Upper lobe of right lung (tissue), 1 donor: ENCODE measurements around the gene IGF2BP3. TPM values are rescaled to one million over a fixed set of nuclear protein-coding genes. Genes with fewer than 3 reads are reported as not detected.

ENCODE experiments used
- ATAC-seq: fragments of 200-7000 bp; cut with Tn5 transposase; one replicate; pipeline ENCODE4 v1.9.1; 2020; ENCODE audit warnings: mild to moderate bottlenecking, moderate library complexity
- DNase-seq: peaks from one replicate; pipeline ENCODE4 v3.0.0-alpha.2; 2020
- H3K27ac ChIP-seq: fragments of 200-600 bp; one replicate; pipeline ENCODE4 v1.8.0; 2022
- H3K27me3 ChIP-seq: fragments of 200-600 bp; one replicate; pipeline ENCODE4 v1.8.0; 2022; ENCODE audit warnings: mild to moderate bottlenecking
- H3K36me3 ChIP-seq: fragments of 200-600 bp; one replicate; pipeline ENCODE4 v1.8.0; 2022
- H3K4me1 ChIP-seq: fragments of 200-600 bp; one replicate; pipeline ENCODE4 v1.8.0; 2022
- H3K4me3 ChIP-seq: fragments of 200-600 bp; one replicate; pipeline ENCODE4 v1.8.0; 2022; ENCODE audit warnings: mild to moderate bottlenecking
- H3K9me3 ChIP-seq: fragments of 200-600 bp; one replicate; pipeline ENCODE4 v1.8.0; 2022
- intact Hi-C: fragments of 100-400 bp; cut with DNase I; formaldehyde crosslinking; loops from one replicate; pipeline ENCODE4 v1.11.0; 2022
- total RNA-seq: library from RNA; stranded (reverse); fragmentation: NEBNext Ultra II Directional; extraction: Animal tissue kit (Norgen Biotek cat#: 25700); gene quantifications from one replicate; pipeline ENCODE4 v1.2.1, GENCODE V29; 2021
- TF ChIP-seq, protein P1 (sequence below): fragments of 200-600 bp; IDR thresholded peaks from one replicate; pipeline ENCODE4 v1.8.0; 2022; ENCODE audit warnings: antibody characterized with exemption
- donor health status: DM: no; HTN: yes; CAD: no; lungs with severe emphysema.

IGF2BP3 gene
- total RNA-seq, 1 donor from 2014 or later: 3.3 TPM

DNA sequence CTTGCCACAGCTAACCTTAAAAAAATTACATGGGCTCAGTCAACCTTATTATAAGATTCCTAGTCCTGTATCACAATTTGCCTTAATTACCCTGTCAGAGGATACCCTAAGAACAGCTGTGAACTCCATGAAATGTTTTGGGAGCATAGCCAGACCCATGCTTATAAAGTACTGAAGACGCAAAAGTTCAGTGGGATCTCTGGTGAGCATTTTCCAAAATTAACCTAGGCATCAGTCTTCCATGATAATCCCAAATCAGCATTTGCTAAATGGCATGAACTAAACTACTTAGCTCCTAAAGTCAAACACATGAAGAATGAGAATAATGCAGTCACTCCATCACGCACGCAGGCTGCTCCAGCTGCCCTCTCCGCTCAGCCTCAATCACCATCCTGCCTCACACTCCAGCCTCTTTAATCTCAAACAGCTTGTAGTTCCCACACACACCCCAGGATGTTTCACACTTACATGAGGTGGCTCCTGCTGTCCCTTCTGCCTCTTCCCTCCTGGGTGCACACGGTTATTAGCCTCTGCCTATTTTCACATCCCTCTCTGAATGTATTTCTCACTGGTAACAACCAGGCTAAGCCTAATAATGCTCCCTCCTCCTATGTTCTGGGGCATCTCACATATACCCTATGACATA, 15.3 kb downstream of the IGF2BP3 start:
- Histone ChIP-seq H3K9me3 (no peaks in the 10 kb centered on the region), H3K4me3 (no peak overlapping the region), H3K27ac (no peak overlapping the region), H3K27me3 (peaks cover 10% of the 10 kb centered on the region), H3K4me1 (no peaks in the 10 kb centered on the region), H3K36me3 (no peaks in the 10 kb centered on the region)
- TF ChIP-seq, protein P1, sequence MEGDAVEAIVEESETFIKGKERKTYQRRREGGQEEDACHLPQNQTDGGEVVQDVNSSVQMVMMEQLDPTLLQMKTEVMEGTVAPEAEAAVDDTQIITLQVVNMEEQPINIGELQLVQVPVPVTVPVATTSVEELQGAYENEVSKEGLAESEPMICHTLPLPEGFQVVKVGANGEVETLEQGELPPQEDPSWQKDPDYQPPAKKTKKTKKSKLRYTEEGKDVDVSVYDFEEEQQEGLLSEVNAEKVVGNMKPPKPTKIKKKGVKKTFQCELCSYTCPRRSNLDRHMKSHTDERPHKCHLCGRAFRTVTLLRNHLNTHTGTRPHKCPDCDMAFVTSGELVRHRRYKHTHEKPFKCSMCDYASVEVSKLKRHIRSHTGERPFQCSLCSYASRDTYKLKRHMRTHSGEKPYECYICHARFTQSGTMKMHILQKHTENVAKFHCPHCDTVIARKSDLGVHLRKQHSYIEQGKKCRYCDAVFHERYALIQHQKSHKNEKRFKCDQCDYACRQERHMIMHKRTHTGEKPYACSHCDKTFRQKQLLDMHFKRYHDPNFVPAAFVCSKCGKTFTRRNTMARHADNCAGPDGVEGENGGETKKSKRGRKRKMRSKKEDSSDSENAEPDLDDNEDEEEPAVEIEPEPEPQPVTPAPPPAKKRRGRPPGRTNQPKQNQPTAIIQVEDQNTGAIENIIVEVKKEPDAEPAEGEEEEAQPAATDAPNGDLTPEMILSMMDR: no peak
- no peak for ATAC-seq
- intact Hi-C loops: no loop called here
- DNase-seq: no peak

DNA sequence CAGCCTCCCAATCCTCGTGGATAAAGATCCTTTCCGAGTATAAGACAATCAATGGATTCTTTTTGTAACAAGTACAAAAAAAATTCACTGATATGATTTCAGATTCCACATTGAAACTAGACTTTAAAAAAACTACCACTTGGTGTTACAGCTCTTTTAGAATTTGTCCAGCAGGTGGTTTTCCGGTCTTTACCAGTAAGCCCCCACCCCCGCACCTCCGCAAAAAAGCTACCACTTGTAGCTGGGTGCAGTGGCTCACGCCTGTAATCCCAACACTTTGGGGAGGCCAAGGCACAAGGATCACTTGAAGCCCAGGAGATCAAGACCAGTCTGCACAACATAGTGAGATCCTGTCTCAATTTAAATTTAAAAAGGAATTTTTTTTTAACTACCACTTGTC, 19.8 kb downstream of the IGF2BP3 start:
- ATAC-seq: no peak
- no peaks in the 10 kb centered on the region for H3K36me3 ChIP-seq
- intact Hi-C loops: no loop called here

DNA sequence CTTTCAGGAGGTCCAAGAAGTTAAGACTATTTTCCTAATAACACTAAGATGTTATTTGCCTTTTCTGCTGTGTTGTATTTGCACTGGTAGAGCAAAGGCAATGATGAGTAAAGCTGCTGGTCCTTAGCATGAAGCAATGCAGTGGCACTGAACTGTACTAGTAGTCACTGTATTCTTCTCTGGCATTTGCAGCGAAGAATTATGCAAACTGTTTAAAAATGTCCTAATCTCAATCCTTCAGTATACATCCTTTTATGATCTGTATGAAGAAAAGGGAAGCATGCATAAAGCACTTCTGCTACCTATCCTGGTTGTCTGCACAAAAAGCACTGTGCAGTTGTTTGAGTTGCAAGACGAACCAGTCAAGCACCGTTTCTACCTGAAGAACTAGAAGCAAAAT, 20.4 kb downstream of the IGF2BP3 start:
- DNase-seq (no peak), ATAC-seq (no peak)
- H3K36me3 ChIP-seq: no peaks in the 10 kb centered on the region
- H3K27ac ChIP-seq: no peak overlapping the region
- no peaks in the 10 kb centered on the region for H3K9me3 ChIP-seq
- H3K27me3 ChIP-seq: peaks cover 1% of the 10 kb centered on the region
- H3K4me1 ChIP-seq: no peaks in the 10 kb centered on the region
- intact Hi-C loops: no loop called here
- H3K4me3 ChIP-seq: no peak overlapping the region
- TF ChIP-seq, protein P1: no peak

More for the DNA sequence above, 19.8 kb downstream of the IGF2BP3 start:
- Histone ChIP-seq H3K4me1 (no peaks in the 10 kb centered on the region), H3K27ac (no peak overlapping the region), H3K9me3 (no peaks in the 10 kb centered on the region), H3K4me3 (no peak overlapping the region), H3K27me3 (peaks cover 7% of the 10 kb centered on the region)
- TF ChIP-seq, protein P1: no peak
- DNase-seq: no peak

DNA sequence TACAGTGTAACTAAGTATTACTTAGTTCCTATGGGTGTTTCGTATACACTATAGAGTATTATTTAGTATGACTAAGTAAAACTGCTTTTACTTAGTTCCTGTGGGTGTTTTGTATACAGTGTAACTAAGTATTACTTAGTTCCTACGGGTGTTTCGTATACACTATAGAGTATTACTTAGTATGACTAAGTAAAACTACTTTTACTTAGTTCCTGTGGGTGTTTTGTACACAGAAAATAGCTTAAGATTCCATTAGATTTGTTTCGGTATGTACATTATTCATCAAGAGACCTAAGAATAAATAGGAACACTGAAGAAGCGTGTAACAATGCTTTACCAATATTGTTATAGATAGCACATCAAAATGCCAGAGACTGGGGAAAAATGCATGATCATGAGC, 25.0 kb downstream of the IGF2BP3 start:
- no peaks in the 10 kb centered on the region for H3K4me1 ChIP-seq
- ATAC-seq (no peak), DNase-seq (no peak)
- TF ChIP-seq, protein P1: no peak
- H3K27me3 ChIP-seq: no peaks in the 10 kb centered on the region
- no peak overlapping the region for H3K27ac ChIP-seq
- H3K36me3 ChIP-seq: no peaks in the 10 kb centered on the region
- H3K4me3 ChIP-seq: no peak overlapping the region
- intact Hi-C loops: no loop called here
- H3K9me3 ChIP-seq: no peaks in the 10 kb centered on the region

DNA sequence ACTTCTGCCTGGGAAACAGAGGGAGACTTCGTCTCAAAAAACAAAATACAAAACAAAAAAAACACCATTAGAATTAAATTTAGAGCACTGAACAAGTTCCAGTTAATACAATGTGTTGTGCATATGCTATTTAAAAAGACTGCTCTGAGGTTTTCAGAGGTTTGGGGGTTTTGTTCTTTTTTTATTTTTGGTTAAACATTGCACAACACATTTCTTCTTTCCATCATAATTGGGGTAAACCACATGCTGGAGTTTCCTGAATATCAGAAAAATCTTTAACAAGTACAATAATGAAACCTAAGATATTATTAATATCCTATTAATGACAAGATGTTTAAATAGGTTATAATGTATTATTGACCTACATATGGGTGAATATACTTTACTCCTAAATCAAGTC, 26.3 kb downstream of the IGF2BP3 start:
- no peaks in the 10 kb centered on the region for H3K36me3 ChIP-seq
- intact Hi-C loops: no loop called here
- H3K4me3 ChIP-seq: no peak overlapping the region
- H3K27me3 ChIP-seq: no peaks in the 10 kb centered on the region
- no peaks in the 10 kb centered on the region for H3K4me1 ChIP-seq
- no peak for DNase-seq
- no peak for ATAC-seq
- no peaks in the 10 kb centered on the region for H3K9me3 ChIP-seq
- no peak overlapping the region for H3K27ac ChIP-seq
- TF ChIP-seq, protein P1: no peak

DNA sequence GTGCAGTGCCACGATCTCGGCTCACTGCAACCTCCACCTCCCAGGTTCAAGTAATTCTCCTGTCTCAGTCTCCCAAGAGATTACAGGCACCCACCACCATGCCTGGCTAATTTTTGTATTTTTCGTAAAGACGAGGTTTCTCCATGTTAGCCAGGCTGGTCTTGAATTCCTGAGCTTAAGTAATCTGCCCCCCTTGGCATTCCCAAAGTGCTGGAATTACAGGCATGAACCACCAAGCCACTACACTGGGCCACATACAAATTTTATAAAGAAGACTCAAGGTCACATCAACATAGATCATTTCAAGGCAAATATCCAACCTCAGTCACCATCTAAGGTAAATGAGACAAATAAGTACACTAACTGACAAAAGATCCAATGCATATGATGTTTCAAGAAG, 32.1 kb downstream of the IGF2BP3 start:
- Histone ChIP-seq H3K9me3 (no peaks in the 10 kb centered on the region), H3K36me3 (no peaks in the 10 kb centered on the region), H3K4me3 (no peak overlapping the region), H3K27ac (no peak overlapping the region), H3K4me1 (no peaks in the 10 kb centered on the region), H3K27me3 (no peaks in the 10 kb centered on the region)
- TF ChIP-seq, protein P1: no peak
- intact Hi-C loops: no loop called here
- ATAC-seq (no peak), DNase-seq (no peak)
